SK-N-SH (cell line): Measurements from ENCODE around the gene SLC10A4. TPM values are rescaled to one million over a fixed set of nuclear protein-coding genes. Genes with fewer than 3 reads are reported as not detected.

Source experiments
- CTCF ChIA-PET: fragments of 300-600, 350-600 bp; formaldehyde crosslinking; extraction: SDS; loops from one replicate; lab custom pipeline; 2021; lab: Yijun Ruan, JAX
- POLR2A ChIA-PET: fragments of 350-600 bp; sonication (Branson Sonifier 250); formaldehyde crosslinking; extraction: SDS; loops from one replicate; lab custom pipeline; 2020; ENCODE audit warnings: antibody characterized with exemption, inconsistent platforms; lab: Yijun Ruan, JAX
- DNase-seq: peaks from one replicate; pipeline ENCODE4 v3.0.0; 2012
- H2AFZ ChIP-seq: fragments of 200-600 bp; sonication (generic); 2 replicates; pipeline ENCODE4 v1.8.1; 2016; ENCODE audit warnings: antibody characterized with exemption, mild to moderate bottlenecking, low read depth
- H3F3A ChIP-seq: fragments of 200-600 bp; sonication (generic); replicated peaks from 2 replicates; pipeline ENCODE3; 2016; ENCODE audit warnings: antibody characterized with exemption, mild to moderate bottlenecking; ENCODE audit not compliant: insufficient read depth
- H3K27ac ChIP-seq, 2 experiments: fragments of 200-500 bp in 1 of 2; fragments of 200-600 bp in 1 of 2; sonication (Bioruptor generic) in 1 of 2; sonication (generic), shearing (Covaris generic) in 1 of 2; 2 replicates each; pipeline versions ENCODE4 v1.5.1 to v1.6.1; 2014 to 2016; ENCODE audit warnings: low read depth in 2 of 2, inconsistent platforms in 1 of 2, low read length in 1 of 2, mild to moderate bottlenecking in 1 of 2, mixed read lengths in 1 of 2
- H3K27me3 ChIP-seq: fragments of 200-600 bp; sonication (generic), shearing (Covaris generic); 2 replicates; pipeline ENCODE4 v1.6.1; 2016; ENCODE audit warnings: mixed run types; ENCODE audit not compliant: insufficient read depth
- H3K36me3 ChIP-seq, 2 experiments: fragments of 200-500 bp in 1 of 2; fragments of 200-600 bp in 1 of 2; sonication (Bioruptor generic) in 1 of 2; sonication (generic) in 1 of 2; replicated peaks in 1 of 2; 2 replicates each; pipeline versions ENCODE3 to v1.5.1; 2014 to 2016; ENCODE audit warnings: low read length in 1 of 2, mild to moderate bottlenecking in 1 of 2; ENCODE audit not compliant: insufficient read depth in 2 of 2, control insufficient read depth in 1 of 2
- H3K4me1 ChIP-seq, 2 experiments: fragments of 200-500 bp in 1 of 2; fragments of 200-600 bp in 1 of 2; sonication (Bioruptor generic) in 1 of 2; sonication (generic), shearing (Covaris generic) in 1 of 2; 2 replicates each; pipeline versions ENCODE4 v1.5.1 to v1.6.1; 2014 to 2016; ENCODE audit warnings: low read depth in 1 of 2, low read length in 1 of 2, mixed run types in 1 of 2; ENCODE audit not compliant: insufficient read depth in 2 of 2, control insufficient read depth in 1 of 2
- H3K4me2 ChIP-seq: fragments of 200-600 bp; sonication (generic), shearing (Covaris generic); 2 replicates; pipeline ENCODE4 v1.6.1; 2017; ENCODE audit warnings: mixed run types
- H3K4me3 ChIP-seq, 2 experiments: fragments of 200-500 bp in 1 of 2; fragments of 200-600 bp in 1 of 2; sonication (Bioruptor generic) in 1 of 2; sonication (generic), shearing (Covaris generic) in 1 of 2; 2 replicates each; pipeline versions ENCODE4 v1.5.1 to v1.8.1; 2014 to 2016; ENCODE audit warnings: low read depth in 2 of 2, inconsistent platforms in 1 of 2, low read length in 1 of 2, mild to moderate bottlenecking in 1 of 2, mixed read lengths in 1 of 2, moderate library complexity in 1 of 2
- H3K79me2 ChIP-seq: fragments of 200-600 bp; sonication (generic); 2 replicates; pipeline ENCODE4 v1.8.1; 2017; ENCODE audit warnings: mild to moderate bottlenecking; ENCODE audit not compliant: insufficient read depth
- H3K9ac ChIP-seq: fragments of 200-600 bp; sonication (generic); 2 replicates; pipeline ENCODE4 v1.6.1; 2017; ENCODE audit warnings: mixed run types
- H3K9me2 ChIP-seq: fragments of 200-600 bp; sonication (generic); 2 replicates; pipeline ENCODE4 v1.6.1; 2017; ENCODE audit warnings: mixed run types
- H3K9me3 ChIP-seq: fragments of 200-600 bp; sonication (generic); 2 replicates; pipeline ENCODE4 v1.6.1; 2017; ENCODE audit warnings: mixed run types, mild to moderate bottlenecking, moderate library complexity
- H4K20me1 ChIP-seq: fragments of 200-600 bp; sonication (generic); 2 replicates; pipeline ENCODE4 v1.6.1; 2017; ENCODE audit warnings: mild to moderate bottlenecking, mixed run types; ENCODE audit not compliant: insufficient read depth
- EZH2phosphoT487 ChIP-seq: fragments of 200-600 bp; sonication (generic); IDR thresholded peaks from 2 replicates; pipeline ENCODE4 v1.6.1; 2017; ENCODE audit warnings: low read depth, mixed run types, mild to moderate bottlenecking, antibody characterized with exemption, moderate library complexity, borderline replicate concordance
- FOXJ3 ChIP-seq: sonication (generic); formaldehyde crosslinking; IDR thresholded peaks from 2 replicates; pipeline ENCODE4 v1.5.1; 2020; ENCODE audit warnings: mild to moderate bottlenecking, missing genetic modification reagents
- FOXM1 ChIP-seq: IDR thresholded peaks from 2 replicates; pipeline ENCODE4 v1.4.0; 2012; ENCODE audit warnings: low read depth, mild to moderate bottlenecking
- IRF3 ChIP-seq: fragments of 150-350 bp; IDR thresholded peaks from 2 replicates; pipeline ENCODE4 v1.6.1; 2016; ENCODE audit warnings: mild to moderate bottlenecking, low read depth, low read length
- JUND ChIP-seq: IDR thresholded peaks from 2 replicates; pipeline ENCODE4 v1.4.0; 2012
- POLR2AphosphoS5 ChIP-seq: IDR thresholded peaks from 2 replicates; pipeline ENCODE4 v1.6.1; 2012; ENCODE audit warnings: low read depth, low read length
- RAD21 ChIP-seq: IDR thresholded peaks from 2 replicates; pipeline ENCODE4 v1.6.1; 2012; ENCODE audit warnings: mild to moderate bottlenecking, low read length
- RCOR1 ChIP-seq: fragments of 150-350 bp; IDR thresholded peaks from 2 replicates; pipeline ENCODE4 v1.6.1; 2017; ENCODE audit warnings: antibody characterized with exemption, low read length
- REST ChIP-seq: IDR thresholded peaks from 2 replicates; pipeline ENCODE4 v1.6.1; 2012; ENCODE audit warnings: mild to moderate bottlenecking, low read depth, low read length, moderate library complexity
- RXRA ChIP-seq: IDR thresholded peaks from 2 replicates; pipeline ENCODE4 v1.4.0; 2012; ENCODE audit warnings: low read depth, mild to moderate bottlenecking, borderline replicate concordance
- TEAD4 ChIP-seq: IDR thresholded peaks from 2 replicates; pipeline ENCODE4 v1.4.0; 2012; ENCODE audit warnings: mild to moderate bottlenecking, borderline replicate concordance; ENCODE audit not compliant: insufficient read depth
- USF2 ChIP-seq: fragments of 150-350 bp; IDR thresholded peaks from 2 replicates; pipeline ENCODE4 v1.6.1; 2017; ENCODE audit warnings: antibody characterized with exemption, low read length, low read depth, borderline replicate concordance
- YY1 ChIP-seq: IDR thresholded peaks from 2 replicates; pipeline ENCODE4 v1.4.0; 2012; ENCODE audit warnings: low read depth, mild to moderate bottlenecking
- WGBS: methylation state at CpG from one replicate; pipeline ENCODE4 v1.1.6; 2017; ENCODE audit warnings: low lambda C conversion rate; 5-methylcytosine and 5-hydroxymethylcytosine counted together
- polyA plus RNA-seq, 3 experiments: library from polyadenylated mRNA; depleted of rRNA; stranded (reverse); fragments of >200 nt; gene quantifications; 2 replicates each; pipeline ENCODE4 v1.2.3, GENCODE V29; 2012
- TF ChIP-seq, protein P1 (sequence below): fragments of 200-600 bp; sonication (generic); IDR thresholded peaks from 2 replicates; pipeline ENCODE4 v1.6.1; 2017; ENCODE audit warnings: antibody characterized with exemption, mild to moderate bottlenecking, moderate library complexity

The SLC10A4 gene
- polyA plus RNA-seq, 1 of the 3 experiments (the other 2 are of a cell fraction): 2.5 TPM

GRCh38 chr4:48490680-48491513 lies 7.8 kb downstream of the SLC10A4 start (continued):
- TF ChIP-seq USF2: no peak

GRCh38 chr4:48491514-48492176 lies 8.5 kb downstream of the SLC10A4 start:
- no peak overlapping the region for H3K4me2 ChIP-seq
- CTCF ChIA-PET: no interaction called here
- WGBS: 90% methylated on average over 13 of the region's 23 CpGs
- no peak overlapping the region for H2AFZ ChIP-seq
- no peak overlapping the region for H3K27ac ChIP-seq
- H3K4me3 ChIP-seq: no peak overlapping the region
- H3K9ac ChIP-seq: no peak overlapping the region
- POLR2A ChIA-PET: interaction anchor here (0.6 kb wide), 1 partner anchor 471 kb away, joined by 3 read pairs; no protein-coding TSS in a partner anchor
- no peaks in the 10 kb centered on the region for H3K9me3 ChIP-seq
- TF ChIP-seq FOXM1 (no peak), YY1 (no peak)
- no peaks in the 10 kb centered on the region for H3K9me2 ChIP-seq
- H3K36me3 ChIP-seq: peaks cover 0 to 14% of the 10 kb centered on the region in 2 experiments
- no peaks in the 10 kb centered on the region for H4K20me1 ChIP-seq
- peaks cover 4% of the 10 kb centered on the region for H3F3A ChIP-seq
- no peaks in the 10 kb centered on the region for H3K79me2 ChIP-seq
- no peak for DNase-seq
- no peaks in the 10 kb centered on the region for H3K27me3 ChIP-seq
- H3K4me1 ChIP-seq: no peaks in the 10 kb centered on the region; a peak in 1 of 4 replicates

DNA sequence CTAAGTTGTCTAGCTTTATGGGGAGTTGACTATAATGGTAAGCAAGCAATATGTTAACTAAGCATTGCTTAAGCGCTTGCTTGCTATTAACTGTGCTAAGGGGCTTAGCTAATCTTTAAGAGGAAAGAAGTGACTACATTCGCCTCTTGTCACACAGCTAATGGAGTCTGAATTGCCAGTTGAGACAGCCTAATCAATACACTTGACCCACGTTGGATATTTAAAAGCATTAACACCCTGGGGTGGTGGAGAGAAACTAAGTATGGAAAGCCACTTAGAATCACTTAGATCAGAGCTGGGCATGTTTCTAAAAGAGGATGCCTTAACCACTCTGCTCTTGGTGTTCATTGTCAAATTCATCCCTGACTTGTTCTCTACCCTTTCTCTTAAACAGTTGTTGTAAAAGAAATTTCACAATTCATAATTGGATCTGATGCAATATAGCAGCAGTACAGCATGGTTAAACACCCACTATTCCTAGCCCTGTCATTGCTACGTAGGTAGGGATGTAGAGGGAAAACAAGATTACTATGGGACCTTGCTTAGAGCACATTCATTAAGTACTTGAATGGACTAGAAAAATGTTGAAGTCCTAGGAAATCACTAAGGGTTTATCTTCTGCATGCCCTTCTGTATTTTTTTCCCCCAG lies 10.4 kb downstream of the SLC10A4 start:
- Histone ChIP-seq H3K9ac (no peak overlapping the region), H3K27me3 (no peaks in the 10 kb centered on the region), H3K9me3 (no peaks in the 10 kb centered on the region), H4K20me1 (no peaks in the 10 kb centered on the region), H3K4me2 (no peak overlapping the region), H3F3A (no peaks in the 10 kb centered on the region), H3K36me3 (peaks cover 5 to 32% of the 10 kb centered on the region in 2 experiments), H3K4me3 (no peak overlapping the region), H2AFZ (no peak overlapping the region), H3K79me2 (no peaks in the 10 kb centered on the region), H3K4me1 (no peaks in the 10 kb centered on the region), H3K27ac (no peak overlapping the region), H3K9me2 (no peaks in the 10 kb centered on the region)
- POLR2A ChIA-PET: no interaction called here
- DNase-seq: no peak
- 90% methylated on average over 4 of the region's 4 CpGs for WGBS
- CTCF ChIA-PET: interaction anchor here (0.8 to 1.4 kb wide), 3 partner anchors 11 to 23 kb away, joined by 3 read pairs; no protein-coding TSS in a partner anchor
- TF ChIP-seq RXRA: no peak
- TF ChIP-seq TEAD4: no peak
- no peak for TF ChIP-seq REST
- TF ChIP-seq FOXJ3 (CRISPR knock-in tag): no peak
- TF ChIP-seq JUND: no peak
- no peak for TF ChIP-seq RCOR1
- no peak for TF ChIP-seq FOXM1
- TF ChIP-seq POLR2AphosphoS5: no peak
- TF ChIP-seq, protein P1, sequence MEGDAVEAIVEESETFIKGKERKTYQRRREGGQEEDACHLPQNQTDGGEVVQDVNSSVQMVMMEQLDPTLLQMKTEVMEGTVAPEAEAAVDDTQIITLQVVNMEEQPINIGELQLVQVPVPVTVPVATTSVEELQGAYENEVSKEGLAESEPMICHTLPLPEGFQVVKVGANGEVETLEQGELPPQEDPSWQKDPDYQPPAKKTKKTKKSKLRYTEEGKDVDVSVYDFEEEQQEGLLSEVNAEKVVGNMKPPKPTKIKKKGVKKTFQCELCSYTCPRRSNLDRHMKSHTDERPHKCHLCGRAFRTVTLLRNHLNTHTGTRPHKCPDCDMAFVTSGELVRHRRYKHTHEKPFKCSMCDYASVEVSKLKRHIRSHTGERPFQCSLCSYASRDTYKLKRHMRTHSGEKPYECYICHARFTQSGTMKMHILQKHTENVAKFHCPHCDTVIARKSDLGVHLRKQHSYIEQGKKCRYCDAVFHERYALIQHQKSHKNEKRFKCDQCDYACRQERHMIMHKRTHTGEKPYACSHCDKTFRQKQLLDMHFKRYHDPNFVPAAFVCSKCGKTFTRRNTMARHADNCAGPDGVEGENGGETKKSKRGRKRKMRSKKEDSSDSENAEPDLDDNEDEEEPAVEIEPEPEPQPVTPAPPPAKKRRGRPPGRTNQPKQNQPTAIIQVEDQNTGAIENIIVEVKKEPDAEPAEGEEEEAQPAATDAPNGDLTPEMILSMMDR: no peak
- TF ChIP-seq EZH2phosphoT487: no peak
- TF ChIP-seq RAD21: no peak
- no peak for TF ChIP-seq YY1
- TF ChIP-seq IRF3: no peak
